Femur (tissue), 1 donor: ENCODE results near the gene PLEKHN1.
A peak's percentile ranks its signal among the peaks of the same experiment; 100 is the strongest.
"Not testable (repeated sequence)": the region's sequence is repeated elsewhere in the genome, so short reads cannot be mapped to it uniquely, and the experiment has no call there.

Source experiments
- DNase-seq: peaks from one replicate; pipeline ENCODE4 v3.0.0-alpha.2; 2017

Gene PLEKHN1

GRCh38 chr1:995665-996633 lies 29.7 kb downstream of the PLEKHN1 start:
- DNase-seq, result no peak

DNA sequence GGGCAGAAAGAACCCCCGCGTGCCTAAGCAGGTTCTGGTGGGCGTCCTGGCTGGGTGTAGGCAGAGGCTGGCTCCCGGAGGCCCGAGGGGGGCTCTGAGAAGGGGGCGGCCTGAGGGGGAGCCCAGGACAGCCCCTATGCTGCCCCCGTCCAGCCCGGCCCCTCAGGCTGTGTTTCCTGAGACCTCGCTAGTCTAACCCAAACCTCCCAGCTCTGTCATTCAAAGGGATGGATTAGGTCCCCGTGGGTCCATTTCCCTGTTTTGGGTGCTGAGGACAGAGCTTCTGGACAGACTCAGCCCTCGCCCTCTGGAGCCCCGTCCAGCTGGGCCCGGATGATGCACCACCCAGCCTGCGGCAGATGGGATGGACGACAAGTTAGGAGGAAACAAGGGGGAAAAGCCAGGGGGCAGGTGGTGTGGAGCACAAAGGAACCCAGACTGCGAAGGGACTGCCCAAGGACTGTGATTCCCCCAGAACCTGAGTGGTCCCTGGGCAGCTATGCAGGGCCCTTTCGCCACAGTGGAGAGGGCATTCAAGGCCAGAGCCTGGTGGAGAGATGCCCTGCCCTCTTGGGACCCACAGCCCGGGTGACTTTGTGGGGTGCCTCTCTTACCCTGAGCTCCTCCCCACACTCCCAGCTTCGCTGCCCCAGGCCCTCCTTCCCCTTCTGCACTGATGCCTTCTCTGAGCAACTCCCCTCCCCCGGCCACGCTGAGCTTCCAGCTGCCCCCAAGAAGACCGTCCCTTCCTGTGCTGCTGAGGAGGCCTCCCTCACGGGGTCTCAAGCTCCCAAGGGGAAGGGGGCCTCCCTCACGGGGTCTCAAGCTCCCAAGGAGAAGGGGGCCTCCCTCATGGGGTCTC lies 30.8 kb downstream of the PLEKHN1 start:
- DNase-seq, result no peak

DNA sequence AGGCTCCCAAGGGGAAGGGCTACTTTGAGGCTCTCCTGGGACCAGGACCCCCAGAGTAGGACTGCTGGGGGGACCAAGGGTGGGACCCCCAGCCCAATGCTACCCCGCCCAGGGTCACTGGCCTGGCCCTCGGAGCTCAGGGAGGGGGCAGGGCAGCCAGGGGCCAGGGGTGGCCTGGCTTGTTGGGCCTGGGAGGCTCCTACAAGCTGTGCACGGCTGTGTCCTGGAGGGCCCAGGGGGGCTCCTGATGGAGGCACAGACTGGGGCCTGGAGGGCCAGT lies 31.4 kb downstream of the PLEKHN1 start:
- DNase-seq, result no peak

- DNase-seq, result peak; percentile 39
Measured at GRCh38 chr1:997993-998744, 31.9 kb downstream of the PLEKHN1 start.

DNA sequence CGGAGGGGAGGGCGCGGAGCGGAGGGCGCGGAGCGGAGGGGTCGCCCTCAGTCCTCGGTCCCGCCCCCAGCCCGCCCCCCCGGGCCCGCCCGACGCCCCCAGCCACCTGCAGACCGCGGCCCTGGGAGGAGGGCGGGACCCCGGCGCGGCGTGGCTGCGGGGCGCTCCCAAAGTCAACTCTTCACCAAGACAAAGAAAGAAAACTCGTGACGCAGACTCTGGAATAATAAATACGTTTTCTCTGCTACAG lies 32.4 kb downstream of the PLEKHN1 start:
- DNase-seq, result peak; percentile 38

GRCh38 chr1:998995-999724 lies 32.9 kb downstream of the PLEKHN1 start:
- DNase-seq, result peak; percentile 58

DNA sequence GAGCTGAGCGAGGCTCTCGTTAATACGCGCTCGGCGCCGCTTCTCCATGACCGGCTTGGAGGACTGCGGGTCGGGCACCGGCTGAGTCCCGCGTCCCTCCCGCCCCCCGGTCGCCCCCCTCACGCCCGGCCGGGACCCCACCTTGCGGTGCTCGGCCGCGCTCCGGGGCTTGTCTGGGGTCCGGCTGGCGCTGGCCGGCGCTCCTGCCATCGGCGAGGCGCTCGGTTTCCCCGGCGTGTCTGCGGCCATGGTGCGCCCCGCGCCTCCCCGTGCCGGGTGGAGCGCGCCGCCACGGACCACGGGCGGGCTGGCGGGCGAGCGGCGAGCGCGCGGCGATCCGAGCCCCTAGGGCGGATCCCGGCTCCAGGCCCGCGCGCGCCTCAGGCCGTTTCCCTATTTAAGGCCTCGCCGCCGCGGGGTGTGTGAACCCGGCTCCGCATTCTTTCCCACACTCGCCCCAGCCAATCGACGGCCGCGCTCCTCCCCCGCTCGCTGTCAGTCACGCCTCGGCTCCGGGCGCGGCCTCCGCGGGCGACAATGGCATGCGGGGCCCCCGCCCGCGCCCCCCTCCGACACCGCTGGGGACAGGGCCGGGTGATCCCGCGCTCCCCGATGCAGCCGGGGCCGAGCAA lies 33.6 kb downstream of the PLEKHN1 start, which contains the start of gene HES4:
TSS of gene HES4 (minus strand) at position 373 of the 632 bp plus-strand sequence. CDS start at position 249, 124 bp downstream.
- DNase-seq, result peak; percentile 94

GRCh38 chr1:1000357-1001056 lies 34.2 kb downstream of the PLEKHN1 start:
- peak; percentile 91 for DNase-seq

DNA sequence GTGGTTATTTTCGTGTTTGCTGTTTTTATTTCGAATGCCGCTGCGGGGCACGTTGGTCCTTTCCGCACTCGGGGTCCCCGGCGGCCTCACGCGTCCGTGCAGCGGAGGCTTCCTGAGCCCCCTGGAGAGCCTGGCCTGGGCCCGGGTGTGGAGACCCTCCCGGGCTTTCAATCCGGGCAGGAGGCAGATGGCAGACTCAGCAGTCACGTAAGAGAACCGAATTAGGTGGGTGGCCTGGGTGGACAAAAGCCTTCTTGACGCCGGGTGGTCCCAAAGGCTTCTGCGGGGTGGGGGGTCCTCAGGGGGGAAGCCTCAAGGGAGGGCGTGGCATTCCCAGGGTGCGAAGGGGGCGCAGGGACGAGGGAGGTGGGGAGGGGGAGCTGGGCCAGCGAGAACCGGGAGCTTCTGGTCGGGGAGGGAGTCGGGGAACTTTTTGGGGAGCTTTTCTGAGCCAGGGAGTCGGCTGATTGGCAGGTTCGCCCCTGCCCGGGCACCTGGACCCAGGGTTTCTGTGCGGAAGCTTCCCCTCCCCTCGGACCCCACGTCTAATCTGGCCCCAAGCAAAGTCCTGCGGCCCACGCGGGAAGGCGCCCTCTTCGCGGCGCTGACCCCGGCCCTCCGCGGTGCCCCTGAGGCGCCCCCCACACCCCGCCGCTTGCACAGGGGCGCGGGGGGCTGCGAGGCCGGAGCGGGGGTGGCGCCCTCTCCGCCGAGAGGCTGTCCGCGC lies 34.9 kb downstream of the PLEKHN1 start:
- DNase-seq, result peak; percentile 48

DNA sequence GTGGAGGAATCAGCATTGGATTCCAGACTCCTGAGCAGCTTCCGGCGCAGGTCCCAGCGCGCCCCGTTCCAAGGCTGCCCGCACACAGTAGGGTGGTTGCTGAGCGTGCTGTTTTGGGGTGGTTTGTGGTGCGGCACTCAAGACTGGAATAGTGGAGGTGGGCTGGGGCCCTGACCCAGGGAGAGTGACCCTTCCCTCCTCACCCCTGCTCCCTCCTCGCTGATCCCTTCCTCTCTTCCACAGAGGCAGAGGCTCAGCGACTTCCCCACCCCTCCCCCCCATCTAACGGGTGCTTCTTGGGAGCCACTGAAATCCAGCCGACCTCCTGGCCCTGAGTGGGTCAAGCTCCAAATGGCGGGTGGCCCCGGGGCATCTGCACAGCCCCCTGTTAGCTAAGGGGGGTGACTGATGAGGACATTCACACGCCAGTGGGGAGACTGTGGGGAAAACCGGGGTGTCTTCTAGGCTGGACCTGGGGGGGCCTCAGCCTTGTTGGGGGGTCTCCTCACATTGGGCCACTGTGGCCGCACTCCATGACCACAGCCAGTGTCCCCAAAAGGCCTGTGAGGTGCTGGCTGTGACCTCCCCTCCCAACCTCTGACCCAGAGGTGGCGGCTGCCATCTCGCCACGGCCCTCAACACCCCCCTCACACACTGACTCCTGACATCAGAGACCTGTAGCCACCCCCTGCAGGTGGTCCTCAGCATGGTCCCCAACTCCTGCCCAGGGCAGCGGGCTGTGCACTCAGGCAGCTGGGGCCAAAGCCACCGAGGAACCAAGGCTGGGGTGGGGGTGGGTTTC lies 37.5 kb downstream of the PLEKHN1 start:
- peak; percentile 27 for DNase-seq

DNA sequence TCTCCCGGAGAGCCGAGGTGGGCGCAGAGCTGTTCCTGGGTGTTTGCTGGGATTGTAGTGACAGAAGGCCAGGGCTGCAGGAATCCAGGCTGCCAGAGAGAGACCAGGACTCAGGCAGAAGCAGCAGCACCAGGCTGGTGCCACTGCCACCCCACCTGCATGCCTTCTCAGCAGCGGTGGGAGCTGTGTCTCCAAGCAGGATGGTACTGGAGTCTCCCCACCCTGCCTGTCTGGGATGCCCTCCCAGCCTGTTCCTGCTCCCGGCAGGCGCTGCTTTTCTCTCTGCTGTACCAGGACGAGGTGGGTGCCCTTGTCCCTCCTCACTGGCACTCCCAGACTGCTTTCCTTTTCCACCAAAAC lies 38.1 kb downstream of the PLEKHN1 start:
- peak; percentile 21 for DNase-seq

- DNase-seq, result peak; percentile 72
Measured at GRCh38 chr1:1004780-1005697, 38.8 kb downstream of the PLEKHN1 start.

DNA sequence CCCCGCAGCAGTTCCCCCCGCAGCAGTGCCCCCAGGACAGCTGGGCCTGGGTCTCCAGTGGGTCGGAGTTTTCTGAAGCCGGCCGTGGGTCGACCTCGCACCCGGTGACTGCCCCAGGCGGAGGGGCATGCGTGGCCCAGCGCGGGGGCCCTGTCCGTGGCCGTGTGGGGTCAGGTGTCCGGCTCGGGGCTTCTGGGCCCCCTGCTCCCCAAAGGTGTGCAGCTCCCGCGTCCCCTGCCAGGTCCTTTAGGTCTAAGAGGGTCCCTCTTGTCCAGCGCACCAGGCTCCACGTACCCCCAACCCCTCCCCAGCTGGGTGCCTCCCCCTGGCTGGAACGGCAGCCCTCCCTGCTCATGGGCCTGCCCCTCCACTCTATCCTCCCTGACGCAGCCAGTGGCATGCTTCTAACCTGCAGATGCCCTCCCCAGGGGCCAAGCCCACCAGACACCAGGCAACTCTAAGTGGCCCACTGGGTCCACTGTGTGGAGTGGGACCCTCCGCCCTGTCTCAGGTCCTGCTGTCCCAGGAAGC lies 39.6 kb downstream of the PLEKHN1 start:
- DNase-seq, result no peak

DNA sequence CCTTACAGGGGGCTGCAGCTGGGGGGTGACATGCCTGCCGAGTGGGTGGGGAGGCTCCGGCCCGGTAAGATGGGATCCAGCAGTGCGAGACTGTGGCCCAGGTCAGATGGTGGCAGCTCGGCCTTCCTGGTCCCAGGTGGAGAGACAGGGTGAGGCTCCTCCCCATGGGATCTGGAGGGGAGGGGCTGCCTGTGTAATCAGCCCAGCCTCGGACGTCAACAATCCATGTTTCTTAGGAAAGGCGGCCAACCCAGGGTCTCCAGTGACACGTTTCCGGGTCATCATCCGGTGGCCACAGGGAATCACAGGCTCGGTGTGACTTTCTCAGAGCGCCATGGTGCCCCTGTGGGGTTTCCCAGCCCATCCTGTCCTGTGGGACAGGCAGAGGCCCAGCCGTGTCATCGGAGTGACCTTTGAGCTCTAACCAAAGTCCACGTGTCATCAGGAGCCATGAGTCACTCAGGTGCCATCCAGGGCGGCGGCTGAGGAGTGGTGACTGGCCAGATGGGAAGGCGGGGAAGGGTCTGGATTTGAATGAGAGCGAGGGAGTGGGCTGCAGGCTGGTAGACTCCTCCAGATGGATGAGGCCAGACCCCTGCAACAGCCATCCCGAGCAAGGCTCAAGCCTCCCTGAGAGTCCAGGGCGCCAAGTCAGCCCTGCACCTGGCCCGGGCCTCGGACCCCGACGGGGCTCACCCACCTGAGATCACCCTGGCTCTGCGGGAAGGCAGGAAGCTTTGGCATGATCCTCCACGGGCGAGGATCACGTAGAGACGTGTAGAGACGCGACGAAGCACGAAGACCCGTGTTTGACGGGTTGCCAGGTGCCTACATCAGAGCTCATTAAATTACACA lies 40.2 kb downstream of the PLEKHN1 start:
- no peak for DNase-seq

- not testable (repeated sequence) for DNase-seq
Measured at GRCh38 chr1:1010131-1010530, 43.8 kb downstream of the PLEKHN1 start.

DNA sequence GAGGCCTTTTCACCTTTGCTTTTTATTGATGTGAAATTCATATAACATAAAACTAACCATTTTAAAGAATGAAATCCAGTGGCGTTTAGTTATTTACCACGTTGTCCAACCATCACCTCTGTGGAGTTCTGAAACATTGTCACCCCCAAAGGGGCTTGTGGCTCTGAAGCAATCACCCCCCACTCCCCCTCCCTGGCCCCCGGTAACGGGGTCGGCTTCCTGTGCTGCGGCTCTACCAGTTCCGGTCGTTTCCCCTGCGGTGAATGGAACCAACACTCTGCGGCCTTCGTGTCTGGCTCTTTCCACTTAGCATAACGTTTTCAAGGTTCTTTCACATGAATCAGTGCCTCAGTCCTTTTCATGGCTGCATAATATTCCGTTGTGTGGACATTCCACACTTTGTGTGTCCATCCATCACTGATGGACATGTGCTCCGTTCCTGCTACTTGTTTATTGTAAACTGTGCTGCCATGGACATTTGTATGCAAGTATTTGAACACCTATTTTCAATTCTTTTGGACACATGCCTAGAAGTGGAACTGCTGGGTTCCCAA lies 45.2 kb downstream of the PLEKHN1 start:
- DNase-seq, result no peak

GRCh38 chr1:1012736-1013104 lies 46.4 kb downstream of the PLEKHN1 start:
- not testable (repeated sequence) for DNase-seq
